UCSD-AML1 (cell line): ENCODE measurements around the gene DPP10.

Experiments
- DNase-seq: peaks from one replicate; lab custom pipeline; 2025; ENCODE audit not compliant: unreplicated experiment; lab: John Stamatoyannopoulos, UW

DPP10 gene

GRCh38 chr2:115842306-115842705 is 1399.9 kb downstream of the DPP10 start:
- DNase-seq, result no peak

- DNase-seq, result no peak
These were observed 1405.8 kb downstream of the DPP10 start for GRCh38 chr2:115848192-115848591.

GRCh38 chr2:115867024-115867423 is 1424.6 kb downstream of the DPP10 start:
- no peak for DNase-seq

- no peak for DNase-seq
These were observed 1432.0 kb downstream of the DPP10 start for GRCh38 chr2:115874427-115874826.

GRCh38 chr2:115880558-115880957 is 1438.1 kb downstream of the DPP10 start:
- no peak for DNase-seq

- DNase-seq, result no peak
These were observed 1444.9 kb downstream of the DPP10 start for GRCh38 chr2:115887209-115887776.
